HG03135 (cell line): ENCODE data around the gene IRF4.
A peak's percentile ranks its signal among the peaks of the same experiment; 100 is the strongest.

Experiments
- ATAC-seq: cut with Tn5 transposase; IDR thresholded peaks from one replicate; pipeline ENCODE4 v1.9.1; 2021; ENCODE audit warnings: mild to moderate bottlenecking, moderate library complexity; ENCODE audit not compliant: unreplicated experiment

Gene IRF4

DNA sequence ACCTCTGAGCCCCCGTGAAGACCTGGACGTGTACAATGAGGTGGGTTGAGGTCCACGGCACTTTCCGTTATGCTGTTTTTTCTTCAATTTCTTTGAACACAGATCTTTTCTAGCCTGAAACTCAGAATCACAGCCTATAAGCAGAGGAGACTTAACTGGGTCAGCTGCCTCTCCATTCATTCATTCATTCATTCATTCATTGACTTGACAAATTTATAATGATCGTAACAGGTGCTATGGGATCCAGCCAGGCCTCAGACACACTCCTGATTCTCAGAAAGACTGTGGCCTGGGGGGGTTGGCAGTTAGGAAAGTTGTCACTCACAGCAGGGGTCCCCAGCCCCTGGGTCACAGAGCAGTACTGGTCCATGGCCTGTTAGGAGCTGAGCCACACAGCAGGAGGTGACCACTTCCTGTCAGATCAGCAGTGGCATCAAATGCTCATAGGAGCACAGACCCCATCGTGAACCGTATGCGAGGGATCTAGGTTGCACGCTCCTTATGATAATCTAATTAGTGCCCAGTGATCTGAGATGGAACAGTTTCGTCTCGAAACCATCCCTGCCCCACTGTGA is 38.6 kb upstream of the IRF4 start:
- no peak for ATAC-seq

DNA sequence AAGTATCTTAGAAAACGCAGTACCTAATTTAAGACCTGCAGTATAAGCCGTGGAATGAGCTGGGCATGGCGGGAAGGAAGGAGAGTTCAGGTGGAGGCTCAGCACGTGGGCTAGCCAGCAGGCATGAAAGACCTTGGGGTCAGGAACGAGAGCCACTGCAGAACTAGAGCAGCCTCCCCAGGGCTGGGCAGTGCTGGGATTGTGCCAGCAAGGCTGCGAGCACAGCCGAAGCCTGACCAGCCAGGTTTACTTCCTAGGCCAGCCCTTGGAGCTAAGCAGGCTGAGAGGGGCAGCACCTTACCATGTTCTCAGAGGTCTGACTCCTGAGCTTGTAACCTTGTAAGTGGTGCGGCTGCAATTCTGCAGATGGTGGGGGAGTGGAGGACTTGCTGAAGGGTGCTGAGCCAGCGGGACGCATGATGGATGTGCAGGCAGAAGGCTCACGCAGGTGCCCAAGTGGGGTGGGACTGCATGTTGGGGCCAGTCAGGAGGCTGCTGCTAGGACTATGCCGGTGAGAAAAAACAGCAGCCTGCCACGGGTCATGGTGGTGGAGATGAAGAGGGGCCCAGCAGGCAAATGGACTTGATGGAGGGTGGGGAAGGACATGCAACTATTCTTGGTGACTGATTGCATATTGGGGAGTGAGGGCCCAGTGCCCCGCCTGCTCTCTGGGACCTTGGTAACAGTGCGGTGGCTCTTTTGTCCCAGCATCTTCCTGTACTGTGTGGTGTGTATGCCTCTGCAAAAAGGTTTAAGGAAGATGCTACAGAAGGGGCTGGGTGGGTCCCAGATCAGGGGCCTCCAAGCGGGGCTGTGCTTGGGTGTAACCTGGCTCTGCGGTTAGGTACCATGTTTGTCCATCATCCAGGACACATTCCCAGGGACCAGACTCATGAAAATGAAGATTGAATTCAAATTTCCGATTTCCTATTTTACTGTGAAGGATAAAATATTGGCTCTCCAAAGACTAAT is 37.6 kb upstream of the IRF4 start:
- no peak for ATAC-seq

DNA sequence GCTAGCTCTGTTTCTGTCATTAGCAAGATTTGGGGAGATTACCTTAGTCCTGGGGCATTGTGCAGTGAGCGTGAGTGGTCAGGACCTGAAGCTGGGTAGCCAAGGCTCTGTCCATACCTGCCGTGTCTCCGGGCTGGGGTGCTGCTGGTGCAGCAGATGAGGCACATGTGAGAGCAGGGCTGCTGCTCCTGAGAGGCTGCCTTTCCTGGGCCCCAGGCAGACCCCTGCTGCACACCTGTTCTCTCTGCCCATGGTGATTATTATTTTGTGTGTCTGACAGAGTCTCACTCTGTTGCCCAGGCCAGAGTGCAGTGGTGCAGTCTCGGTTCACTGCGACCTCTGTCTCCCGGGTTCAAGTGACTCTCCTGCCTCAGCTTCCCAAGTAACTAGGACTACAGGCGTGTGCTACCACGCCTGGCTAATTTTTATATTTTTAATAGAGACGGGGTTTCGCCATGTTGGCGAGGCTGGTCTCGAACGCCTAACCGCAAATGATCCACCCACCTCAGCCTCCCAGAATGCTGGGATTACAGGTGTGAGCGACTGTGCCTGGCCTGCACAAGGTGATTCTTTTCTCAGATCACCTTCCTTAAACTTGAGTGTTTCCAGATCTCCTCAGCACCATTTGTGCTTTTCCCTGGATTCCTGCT is 36.8 kb upstream of the IRF4 start:
- ATAC-seq, result no peak

DNA sequence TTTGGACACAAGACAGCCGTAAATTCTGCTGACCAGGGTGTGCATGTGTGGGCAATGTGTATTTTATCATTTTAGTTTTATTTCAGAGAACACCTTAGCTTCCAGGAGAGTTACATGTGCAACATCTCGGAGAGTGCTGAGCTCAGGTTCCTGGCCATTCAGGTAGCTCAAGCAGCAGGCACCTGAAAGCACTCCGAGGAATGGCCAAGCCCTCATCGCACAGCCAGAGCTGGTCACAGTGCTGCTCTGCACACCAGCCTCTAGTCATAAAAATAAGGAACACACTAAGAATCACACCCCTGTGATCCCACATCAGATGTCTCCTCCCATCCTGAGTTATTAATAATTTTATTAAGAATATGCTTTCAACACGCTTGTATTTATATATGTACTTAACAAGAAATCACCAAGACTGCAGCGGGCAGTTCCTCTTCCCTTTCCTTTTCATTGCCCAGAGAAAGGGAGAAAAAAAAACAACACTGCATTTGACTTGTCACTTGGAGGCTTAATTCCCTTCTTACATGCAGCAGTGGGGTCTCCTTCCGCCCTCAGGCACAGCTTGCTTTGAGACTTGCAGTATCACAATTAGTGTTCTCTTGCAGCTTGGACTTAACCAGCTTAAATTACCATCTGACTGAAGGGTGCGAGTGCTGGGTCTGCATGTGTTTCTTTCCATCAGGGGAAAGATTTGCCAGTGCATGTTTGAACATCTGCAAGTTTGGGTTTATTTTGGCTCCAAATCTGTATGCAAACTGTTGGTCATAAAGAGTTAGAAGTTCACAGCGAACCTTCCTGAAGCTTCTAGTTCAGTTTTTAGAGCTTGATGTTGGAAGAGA is 36.0 kb upstream of the IRF4 start:
- no peak for ATAC-seq

DNA sequence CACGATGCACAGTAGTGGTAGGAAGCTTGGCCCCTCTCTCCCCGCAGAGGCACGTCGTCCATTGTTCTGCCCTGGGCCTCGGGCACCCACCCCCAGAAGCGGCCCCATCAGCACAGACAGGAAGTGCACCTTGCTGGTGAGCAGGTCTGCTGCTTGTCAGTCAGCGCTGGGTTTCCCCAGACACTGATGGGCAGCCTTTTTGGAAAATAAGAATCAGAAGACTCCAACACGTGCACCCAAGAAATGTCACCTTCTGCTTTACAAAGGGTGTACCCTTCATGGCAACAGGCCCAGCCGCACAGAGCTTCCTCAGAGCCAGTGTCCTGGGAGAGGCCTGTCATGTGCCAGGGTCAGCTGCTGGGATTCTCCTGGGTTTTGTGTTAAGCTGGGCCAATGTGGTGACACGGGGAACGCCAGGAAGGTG is 34.7 kb upstream of the IRF4 start:
- peak; percentile 48 for ATAC-seq

DNA sequence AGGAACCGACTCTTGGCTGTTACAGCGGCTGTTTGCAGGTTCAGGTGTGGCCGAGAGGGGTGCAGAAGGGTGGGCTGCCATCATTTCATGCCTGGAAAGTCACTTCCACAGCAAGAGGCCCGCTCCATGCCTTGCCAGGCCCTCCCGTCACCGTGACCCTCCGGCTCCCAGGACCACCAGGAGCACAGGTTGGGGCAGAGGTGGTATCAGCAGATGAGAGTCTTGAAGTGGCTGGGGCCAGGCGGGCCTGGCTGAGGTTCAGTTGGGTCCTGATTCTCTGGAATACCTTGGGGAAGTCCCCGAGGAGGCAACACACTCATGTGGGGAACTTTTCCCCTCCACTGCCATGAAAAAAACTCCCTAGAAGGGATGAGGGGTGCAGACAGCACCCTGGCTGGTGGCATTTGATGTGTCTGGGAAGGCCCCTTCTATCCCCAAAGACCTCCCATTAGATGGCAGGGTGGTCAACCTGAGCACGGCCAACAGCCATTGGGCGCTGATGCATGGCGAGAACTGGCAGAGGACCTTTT is 34.2 kb upstream of the IRF4 start:
- no peak for ATAC-seq

DNA sequence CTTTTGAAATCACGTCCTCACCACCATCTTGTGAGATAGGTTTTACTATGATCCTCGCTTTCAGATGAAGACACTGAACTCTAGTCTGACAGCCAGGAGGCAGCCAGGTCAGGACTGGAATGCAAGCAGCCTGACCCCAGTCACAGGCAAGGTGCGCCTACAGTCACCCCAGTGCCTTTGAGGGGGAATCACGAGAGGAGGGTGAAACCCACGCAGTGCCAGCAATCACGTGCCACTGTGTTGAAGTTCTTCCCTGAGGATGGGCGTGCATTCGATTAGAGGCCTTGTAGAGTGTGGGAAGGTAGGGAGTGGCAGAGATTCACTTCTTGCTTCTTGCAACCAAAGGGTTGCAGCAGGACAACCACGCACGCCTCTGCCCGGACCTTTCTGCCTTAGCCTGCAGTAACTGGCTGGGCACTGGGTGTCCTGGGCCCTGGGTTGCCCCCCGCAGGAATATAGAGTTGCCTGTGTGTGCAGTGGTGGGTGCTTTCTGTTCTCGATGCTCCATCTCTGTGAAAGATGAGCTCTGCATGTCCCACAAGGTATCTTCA is 33.7 kb upstream of the IRF4 start:
- ATAC-seq, result no peak

DNA sequence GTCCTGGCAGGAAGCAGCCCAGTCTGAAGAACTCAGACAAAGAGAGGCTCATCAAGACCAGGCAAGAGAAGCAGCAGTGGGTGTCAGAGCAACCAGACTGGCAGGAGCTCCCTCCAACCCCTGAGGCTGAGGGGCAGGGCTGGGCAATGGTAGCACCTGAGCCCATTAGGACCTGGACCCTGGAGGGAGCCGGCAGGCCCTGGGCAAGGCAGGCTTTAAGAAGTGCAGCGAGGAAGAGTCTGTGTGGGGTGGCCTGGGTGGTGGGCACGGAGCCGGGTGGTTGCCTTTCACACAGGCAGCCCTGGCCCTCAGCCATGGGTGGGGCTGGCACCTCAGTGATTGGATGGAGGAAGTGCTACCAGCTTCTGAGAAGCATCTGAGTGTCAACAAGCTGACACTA is 33.1 kb upstream of the IRF4 start:
- ATAC-seq, result no peak

DNA sequence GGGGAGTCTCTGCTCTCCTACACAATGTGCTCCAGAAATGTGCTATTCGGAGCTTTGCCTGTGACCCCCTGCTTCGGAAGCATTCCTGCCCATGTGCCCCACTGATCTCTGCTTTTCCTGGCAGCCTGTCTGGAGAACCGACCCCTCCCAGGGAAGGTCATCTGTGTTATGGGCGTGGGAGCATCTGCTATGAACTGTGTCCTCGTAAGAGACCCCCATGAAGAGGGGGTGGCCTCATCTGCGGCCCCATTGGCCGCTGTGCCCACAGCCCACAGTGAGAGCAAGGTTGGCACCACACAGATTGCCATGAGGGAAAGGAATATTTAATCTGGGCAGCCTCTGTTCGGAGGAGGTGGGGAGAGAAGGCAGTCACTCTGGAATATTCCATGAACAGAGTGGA is 32.7 kb upstream of the IRF4 start:
- no peak for ATAC-seq

DNA sequence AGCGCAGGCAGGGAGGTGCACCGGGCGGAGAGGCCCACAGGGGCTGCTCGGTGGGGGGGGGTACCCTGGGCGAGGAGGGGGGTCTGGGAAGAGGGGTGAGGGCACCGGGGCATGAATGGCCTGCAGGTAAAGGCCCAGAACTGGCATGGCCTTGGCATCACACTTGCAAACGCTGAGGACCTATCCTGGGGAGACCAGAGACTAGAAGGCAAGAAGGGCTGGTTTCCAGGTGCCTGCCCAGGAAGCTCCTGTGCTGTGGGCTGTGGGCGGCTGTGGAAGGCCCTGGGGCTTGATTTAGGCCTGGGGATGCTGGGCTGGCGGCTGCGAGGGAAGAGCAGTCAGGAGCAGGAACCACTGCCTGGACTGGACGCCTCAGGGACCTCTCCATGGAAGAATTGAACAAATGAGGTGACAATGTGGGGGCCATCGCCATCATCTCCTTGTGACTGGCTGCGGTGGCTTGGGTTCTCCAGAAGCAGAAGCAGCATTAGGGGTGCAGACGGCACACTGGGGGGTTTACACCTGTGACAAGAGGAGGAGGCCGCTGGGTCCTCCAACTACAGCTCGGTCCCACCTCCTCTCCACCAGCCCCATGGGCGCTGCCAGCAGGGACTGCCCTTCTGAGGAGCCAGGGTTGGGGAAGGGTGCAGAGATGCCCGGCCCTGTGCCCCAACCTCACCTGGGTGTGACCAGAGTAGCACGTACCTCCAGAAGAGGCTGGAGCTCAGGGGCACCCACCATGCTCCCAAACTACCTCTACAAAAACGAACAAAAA is 32.1 kb upstream of the IRF4 start:
- no peak for ATAC-seq

DNA sequence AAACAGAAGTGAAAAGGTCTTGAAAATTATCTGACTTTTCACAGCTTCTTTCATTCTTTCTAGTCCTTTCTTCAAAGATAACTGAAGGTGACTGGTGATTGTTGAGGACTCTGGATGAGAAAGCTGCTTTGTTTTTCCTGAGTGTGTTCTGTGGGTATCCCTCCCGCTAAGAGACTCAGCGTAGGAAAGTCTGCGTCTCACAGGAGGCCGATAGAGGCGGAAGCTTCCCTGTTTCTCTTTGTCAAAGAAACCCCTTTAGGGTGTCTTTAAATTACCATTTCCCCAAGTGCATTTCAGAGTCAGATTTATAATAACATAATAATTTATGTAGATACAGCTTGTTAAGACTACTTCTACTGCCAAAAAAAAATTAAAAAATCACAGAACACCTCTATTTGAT is 31.2 kb upstream of the IRF4 start:
- ATAC-seq, result no peak

DNA sequence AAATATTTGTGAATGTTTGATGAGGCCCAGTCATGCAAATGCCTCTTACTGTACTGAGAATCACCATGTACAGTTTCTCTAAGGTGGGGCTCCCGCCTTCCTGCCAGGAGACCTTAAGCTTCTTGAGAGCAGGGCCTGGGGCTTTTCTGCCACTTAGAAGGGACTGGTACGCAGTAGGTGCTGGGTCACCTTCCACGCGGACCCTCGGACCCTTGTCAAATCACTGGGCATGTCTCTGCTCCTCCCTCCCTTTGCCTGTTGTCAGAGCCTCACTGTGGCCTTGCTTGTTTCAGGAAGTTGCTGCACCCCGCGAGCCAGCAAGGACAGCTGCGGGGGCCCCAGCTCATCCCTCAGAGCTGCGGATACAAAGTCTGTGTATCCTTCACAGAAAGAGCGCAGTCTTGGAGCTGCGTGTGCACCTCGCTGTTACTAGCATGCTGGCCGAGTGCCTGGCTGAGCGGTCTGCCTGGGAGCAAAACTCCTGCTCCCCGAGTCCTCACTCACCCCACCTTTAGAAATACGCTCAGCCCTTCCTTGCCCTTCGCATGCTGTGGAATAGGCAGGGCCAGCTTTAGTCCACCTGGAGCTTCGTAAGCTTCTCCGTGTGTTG is 30.7 kb upstream of the IRF4 start:
- no peak for ATAC-seq

DNA sequence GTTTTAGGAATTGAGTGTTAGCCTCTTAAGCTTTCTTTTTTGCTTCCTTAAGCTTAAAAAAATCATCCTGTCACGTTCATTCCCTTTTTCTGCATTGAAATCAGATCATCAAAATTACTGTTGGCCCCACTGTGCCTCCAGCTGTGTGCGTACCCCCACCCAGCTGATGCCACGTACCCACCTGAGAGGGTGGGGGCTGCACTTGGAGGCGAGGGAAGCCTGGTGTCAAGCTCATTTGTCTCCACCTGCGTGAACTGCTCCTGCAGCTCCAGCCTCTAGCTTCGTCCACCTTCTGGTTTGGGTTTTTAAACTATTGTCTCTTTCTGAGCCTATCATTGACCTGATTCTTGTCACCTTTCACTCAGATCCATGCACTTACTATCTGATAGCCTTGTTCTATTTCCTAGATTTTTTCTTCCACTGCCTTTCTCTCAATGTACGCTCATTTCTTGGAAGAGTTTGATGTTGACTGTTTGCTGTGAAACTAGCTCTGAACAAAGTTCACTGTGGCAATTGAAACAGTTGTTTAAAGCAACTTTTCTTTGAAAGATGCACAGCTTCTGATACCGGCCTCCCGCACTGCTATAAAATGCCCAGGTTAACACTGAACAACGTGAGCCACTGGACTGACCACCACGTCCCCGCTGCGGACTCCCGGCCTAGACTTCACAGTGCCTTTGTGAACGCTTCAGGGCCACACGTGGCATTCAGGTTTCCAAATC is 30.0 kb upstream of the IRF4 start:
- ATAC-seq, result no peak

DNA sequence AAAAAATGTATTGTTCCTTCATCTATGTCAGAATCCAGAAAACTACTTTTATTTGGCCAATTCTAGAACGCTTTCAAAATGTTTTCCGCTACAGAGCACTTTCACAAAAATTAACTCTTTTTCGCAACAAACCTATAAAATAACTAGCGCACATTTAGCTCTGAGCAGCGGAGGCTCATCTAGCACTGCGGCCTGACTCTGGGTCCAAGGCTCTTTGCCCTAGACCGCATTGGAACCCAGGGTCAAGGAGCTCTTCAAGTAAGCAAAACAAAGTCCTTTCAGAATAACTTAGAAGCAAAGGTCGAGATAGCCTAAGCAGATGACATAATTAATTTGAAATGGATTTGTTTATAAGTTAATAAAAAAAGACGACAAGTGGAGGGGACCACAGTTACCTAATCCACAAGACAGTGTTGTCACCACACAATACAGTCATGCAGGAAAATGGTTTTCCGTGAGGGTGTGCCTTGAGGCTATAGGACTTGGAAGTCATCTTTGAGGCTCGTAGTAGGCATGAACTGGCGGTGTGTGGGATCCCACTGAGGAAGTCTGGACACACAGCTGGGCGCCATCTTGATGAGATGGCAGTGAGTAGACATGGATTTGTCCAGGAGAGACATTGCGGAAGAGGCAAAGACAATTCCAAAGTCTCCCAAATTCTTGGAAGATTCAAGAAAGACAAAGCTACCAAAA is 29.2 kb upstream of the IRF4 start:
- ATAC-seq, result no peak

DNA sequence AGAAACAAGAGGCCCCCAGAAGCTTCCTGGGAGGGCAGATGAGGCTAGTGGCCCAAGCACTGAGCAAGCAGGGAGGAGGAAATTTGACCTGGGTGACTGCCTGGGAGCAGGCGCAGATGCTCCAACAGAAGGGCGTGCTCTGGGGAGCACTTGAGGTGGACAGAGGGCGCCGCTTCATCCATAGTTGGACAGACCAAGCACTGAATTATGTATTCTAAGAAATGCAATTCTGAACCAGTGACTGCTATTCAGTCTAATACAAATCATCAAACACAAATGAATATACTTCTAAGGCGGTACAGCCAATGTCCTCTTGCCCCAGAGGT is 28.7 kb upstream of the IRF4 start:
- no peak for ATAC-seq

DNA sequence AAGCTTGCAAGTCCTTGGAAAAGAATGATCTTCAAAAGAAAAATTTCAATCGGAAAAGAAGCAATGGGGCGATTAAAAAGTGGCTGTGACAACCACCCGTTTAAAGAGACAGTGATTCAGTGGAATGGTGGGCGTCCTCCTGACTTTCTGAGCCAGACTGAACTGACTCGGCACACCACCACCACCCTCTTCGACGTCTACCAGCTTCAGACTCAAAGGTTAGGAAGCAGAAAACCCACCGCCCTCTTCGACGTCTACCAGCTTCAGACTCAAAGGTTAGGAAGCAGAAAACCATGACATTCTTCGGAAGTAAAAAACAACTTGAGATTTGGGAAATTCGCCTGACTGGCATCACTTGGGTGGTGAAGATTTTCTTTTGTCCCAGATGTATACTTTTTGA is 28.3 kb upstream of the IRF4 start:
- ATAC-seq, result no peak

DNA sequence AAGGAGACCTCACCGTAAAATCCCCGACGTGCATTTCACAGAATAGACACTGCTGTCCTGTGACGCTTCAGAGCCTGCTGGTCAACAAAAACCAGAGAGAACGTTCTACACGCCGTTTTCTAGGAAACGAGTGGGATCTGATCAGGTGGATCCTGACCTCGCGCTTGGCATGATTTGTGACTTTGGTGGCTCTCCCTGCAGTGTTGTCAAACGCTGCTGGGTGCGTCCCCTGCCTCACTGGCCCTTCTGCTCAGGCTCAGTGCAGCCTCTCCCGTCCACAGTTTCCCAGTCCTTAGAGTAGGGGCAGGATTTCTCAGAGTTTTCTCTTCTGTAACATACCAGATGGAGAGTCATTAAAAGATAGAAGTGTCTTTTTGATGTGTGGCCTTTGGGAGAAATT is 27.6 kb upstream of the IRF4 start:
- no peak for ATAC-seq
